Neural cell (in vitro differentiated cells): ENCODE measurements around the gene CUL2.
"Not testable (repeated sequence)": the region's sequence is repeated elsewhere in the genome, so short reads cannot be mapped to it uniquely, and the experiment has no call there.

Experiments used
- CTCF ChIP-seq: fragments of 450-650 bp; IDR thresholded peaks from 2 replicates; pipeline ENCODE4 v1.5.1; 2014; ENCODE audit warnings: antibody characterized with exemption, mild to moderate bottlenecking, moderate library complexity; ENCODE audit not compliant: poor library complexity, severe bottlenecking
- EP300 ChIP-seq: fragments of 450-650 bp; conservative IDR thresholded peaks from 2 replicates; pipeline ENCODE4 v1.6.1; 2014; ENCODE audit warnings: antibody characterized with exemption, mild to moderate bottlenecking, moderate library complexity; ENCODE audit not compliant: poor library complexity, severe bottlenecking
- EZH2 ChIP-seq: fragments of 200-600, 300-800 bp; shearing (Covaris generic), sonication (generic); IDR thresholded peaks from 2 replicates; pipeline ENCODE4 v1.6.1; 2014; ENCODE audit warnings: antibody characterized with exemption, low read length, borderline replicate concordance, mild to moderate bottlenecking; ENCODE audit not compliant: insufficient read depth, poor library complexity, severe bottlenecking
- MXI1 ChIP-seq: fragments of 450-650 bp; conservative IDR thresholded peaks from 2 replicates; pipeline ENCODE4 v1.6.1; 2014; ENCODE audit warnings: antibody characterized with exemption, mild to moderate bottlenecking; ENCODE audit not compliant: poor library complexity, severe bottlenecking
- POLR2AphosphoS5 ChIP-seq: IDR thresholded peaks from 2 replicates; pipeline ENCODE4 v1.6.1; 2012
- RAD21 ChIP-seq: fragments of 450-650 bp; conservative IDR thresholded peaks from 2 replicates; pipeline ENCODE4 v1.6.1; 2014; ENCODE audit warnings: antibody characterized with exemption, mild to moderate bottlenecking, moderate library complexity
- SMC3 ChIP-seq: fragments of 450-650 bp; conservative IDR thresholded peaks from 2 replicates; pipeline ENCODE4 v1.6.1; 2014; ENCODE audit warnings: antibody characterized with exemption, mild to moderate bottlenecking, moderate library complexity; ENCODE audit not compliant: poor library complexity
- TAF1 ChIP-seq: IDR thresholded peaks from 2 replicates; pipeline ENCODE4 v1.6.1; 2012; ENCODE audit warnings: low read depth

- not testable (repeated sequence) for TF ChIP-seq CTCF, EZH2, MXI1, RAD21, SMC3, TAF1, POLR2AphosphoS5, EP300
Observed at GRCh38 chr10:34974364-34975065, 115.6 kb downstream of the CUL2 start.
